T-helper 22 cell (primary cell): ENCODE measurements around the gene THAP6.
"Not testable (repeated sequence)": the region's sequence is repeated elsewhere in the genome, so short reads cannot be mapped to it uniquely, and the experiment has no call there.

Source experiments
- DNase-seq: peaks from one replicate; pipeline ENCODE4 v3.0.0-alpha.2; 2020; ENCODE audit warnings: low read depth

Gene THAP6

DNA sequence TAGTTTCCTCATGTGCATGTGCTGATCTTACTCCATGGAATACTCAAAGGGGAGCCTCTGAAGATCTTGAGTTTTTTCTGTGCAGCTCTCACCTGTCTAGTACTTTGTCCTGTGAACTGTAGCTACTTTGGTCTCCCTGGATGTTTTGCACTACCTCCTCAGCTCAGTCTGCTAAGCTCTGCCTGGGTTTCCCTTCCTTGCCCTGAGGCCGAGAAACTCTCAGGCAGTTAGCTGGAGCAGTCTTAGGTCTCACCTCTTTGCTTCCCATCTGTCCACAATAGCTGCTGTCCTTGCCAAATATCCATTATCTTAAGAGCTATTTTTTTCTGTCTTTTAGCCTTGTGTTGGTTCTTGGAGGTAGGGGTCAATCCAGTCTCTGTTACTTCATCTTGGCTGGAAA lies 11.6 kb downstream of the THAP6 start:
- no peak for DNase-seq

DNA sequence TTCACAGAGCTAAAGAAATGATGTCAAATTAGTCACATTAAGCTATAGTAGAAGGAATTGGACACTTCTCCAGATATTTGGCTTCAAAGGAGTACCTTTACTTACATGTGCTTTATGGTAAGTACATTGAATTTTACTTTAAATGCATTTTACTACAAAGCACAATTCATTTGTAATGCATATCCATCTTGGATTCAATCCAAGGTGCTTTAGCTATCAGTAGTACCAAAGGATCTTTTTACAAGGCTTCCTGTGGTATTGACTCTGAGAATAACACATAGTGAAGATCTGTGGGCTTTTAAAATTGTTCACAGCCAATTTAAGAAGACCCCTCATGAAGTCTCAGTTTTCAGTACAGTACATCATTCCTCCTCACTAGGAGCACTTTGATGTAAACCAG lies 13.2 kb downstream of the THAP6 start:
- DNase-seq: no peak

DNA sequence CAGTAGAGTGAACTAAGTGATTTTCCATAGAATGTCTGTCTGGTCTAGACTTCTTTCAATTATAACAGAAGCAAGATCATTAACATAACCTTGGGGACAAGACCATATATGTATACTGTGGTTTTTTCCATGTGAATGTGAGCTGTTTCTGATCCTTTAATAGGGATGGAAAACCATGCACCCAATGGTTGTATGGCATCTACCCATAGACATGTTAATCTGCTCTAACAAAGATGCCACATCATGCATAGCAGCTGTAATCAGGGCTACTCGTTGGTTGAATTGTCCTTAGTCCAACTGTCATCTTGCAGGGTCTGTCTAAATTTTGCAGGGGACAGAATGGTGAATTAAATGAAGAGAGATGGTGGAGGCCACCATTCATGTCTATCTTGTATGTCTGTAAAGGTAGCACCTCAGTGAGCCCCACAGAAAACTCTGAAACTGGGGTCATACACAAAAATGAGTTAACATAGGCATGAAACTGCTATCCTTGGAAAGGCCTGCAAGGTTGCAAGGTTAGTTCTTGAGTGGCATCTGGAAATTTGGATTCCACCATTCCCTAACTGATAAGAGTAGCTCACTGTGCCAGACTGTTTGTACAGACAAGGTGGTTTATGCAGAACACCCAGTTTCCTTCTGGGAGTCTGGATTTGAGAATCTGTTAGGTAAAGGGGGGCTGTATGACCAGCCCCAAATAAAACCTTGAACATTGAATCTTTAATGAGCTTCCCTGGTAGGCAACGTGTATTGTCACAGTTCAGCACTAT lies 16.5 kb downstream of the THAP6 start:
- no peak for DNase-seq

DNA sequence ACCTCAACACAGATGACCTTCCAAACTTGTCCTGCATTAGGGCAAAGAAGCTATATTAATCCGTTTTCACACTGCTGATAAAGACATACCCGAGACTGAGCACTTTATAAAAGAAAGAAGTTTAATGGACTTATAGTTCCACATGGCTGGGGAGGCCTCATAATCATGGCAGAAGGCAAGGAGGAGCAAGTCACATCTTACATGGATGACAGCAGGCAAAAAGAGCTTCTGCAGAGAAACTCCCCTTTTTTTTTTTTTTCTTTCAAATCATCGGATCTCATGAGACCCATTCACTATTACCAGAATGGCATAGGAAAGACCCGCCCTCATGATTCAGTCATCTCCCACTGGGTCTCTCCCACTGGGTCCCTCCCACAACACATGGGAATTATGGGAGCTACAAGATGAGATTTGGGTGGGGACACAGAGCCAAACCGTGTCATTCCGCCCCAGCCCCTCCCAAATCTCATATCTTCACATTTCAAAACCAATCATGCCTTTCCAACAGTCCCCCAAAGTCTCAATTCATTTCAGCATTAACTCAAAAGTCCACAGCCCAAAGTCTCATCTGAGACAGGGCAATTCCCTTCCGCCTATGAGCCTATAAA lies 17.4 kb downstream of the THAP6 start:
- not testable (repeated sequence) for DNase-seq

DNA sequence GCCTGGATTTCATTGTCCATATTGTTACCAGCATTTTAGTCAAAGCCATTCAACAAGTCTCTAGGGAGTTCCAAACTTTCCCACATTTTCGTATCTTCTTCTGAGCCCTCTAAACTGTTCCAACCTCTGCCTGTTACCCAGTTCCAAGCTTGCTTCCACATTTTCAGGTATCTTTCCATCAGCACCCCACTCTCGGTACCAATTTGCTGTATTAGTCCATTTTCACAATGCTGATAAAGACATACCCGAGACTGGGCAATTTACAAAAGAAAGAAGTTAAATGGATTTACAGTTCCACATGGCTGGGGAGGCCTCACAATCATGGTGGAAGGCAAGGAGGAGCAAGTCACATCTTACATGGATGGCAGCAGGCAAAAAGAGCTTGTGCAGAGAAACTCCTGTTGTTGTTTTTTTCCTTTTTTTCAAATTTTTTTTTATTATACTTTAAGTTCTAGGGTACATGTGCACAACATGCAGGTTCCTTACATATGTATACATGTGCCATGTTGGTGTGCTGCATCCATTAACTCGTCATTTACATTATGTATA lies 19.1 kb downstream of the THAP6 start:
- DNase-seq: not testable (repeated sequence)

DNA sequence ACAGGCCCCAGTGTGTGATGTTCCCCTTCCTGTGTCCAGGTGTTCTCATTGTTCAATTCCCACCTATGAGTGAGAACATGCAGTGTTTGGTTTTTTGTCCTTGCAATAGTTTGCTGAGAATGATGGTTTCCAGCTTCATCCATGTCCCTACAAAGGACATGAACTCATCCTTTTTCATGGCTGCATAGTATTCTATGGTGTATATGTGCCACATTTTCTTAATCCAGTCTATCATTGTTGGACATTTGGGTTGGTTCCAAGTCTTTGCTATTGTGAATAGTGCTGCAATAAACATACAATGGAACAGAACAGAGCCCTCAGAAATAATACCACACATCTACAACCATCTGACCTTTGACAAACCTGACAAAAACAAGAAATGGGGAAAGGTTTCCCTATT lies 19.7 kb downstream of the THAP6 start:
- DNase-seq: not testable (repeated sequence)

DNA sequence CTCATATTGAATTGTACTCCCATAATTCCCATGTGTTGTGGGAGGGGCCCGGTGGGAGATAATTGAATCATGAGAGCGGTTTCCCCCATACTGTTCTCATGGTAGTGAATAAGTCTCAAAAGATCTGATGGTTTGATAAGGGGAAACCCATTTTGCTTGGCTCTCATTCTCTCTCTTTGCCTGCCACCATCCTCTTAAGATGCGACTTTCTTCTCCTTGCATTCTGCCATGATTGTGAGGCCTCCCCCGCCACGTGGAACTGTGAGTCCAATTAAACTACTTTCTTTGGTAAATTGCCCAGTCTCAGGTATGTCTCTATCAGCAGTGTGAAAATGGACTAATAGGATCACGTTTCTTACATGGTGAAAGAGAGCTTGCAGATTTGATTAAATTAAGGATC lies 23.0 kb downstream of the THAP6 start:
- DNase-seq: not testable (repeated sequence)

DNA sequence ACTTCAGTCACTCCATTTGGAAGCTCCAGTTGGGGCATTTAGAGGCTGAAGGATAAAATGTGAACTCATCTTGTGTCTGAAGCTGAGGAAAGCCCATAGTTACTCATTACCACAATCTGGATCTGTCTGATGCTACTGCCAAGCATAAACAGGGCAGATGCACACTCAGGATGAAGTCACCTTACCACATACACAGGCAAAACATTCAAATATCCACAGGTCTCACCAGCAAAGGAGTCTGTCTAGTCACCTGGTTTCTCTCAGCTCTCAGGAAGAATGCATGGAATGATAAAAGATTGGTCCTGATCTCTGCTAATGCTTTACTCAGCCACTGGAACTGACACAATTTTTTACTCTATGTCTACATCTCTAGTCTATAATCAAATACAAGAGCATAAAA lies 28.6 kb downstream of the THAP6 start:
- no peak for DNase-seq

DNA sequence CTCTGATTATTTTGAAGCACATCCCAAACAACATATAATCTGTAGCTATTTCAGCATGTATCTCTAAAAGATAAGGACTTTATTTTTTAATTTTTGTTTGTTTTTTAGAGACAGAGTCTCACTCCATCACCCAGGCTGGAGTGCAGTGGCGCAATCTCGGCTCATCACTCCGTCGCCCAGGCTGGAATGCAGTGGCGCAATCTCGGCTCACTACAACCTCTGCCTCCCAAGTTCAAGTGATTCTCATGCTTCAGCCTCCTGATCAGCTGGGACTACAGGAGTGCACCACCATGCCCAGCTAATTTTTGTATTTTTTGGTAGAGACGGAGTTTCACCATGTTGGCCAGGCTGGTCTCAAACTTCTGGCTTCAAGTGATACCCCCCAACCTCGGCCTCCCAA lies 29.9 kb downstream of the THAP6 start:
- not testable (repeated sequence) for DNase-seq

DNA sequence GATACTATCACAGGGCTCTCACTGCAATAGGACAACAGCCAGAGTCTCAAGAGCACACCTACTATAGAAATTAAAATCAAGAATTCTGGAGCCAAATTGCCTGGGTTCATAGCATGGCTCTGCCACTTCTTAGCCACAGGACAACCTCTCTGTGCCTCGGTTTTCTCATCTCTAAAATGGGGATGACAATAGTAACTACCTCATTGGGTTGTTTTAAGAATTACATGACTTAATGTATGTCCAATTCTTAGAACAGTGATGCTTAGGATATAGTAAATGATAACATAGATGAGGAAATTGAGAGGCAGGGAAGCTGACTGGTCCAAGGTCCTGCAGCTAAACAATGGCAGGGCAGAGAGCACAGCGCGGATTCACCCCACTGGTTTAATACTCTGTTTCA lies 30.6 kb downstream of the THAP6 start:
- DNase-seq: no peak

DNA sequence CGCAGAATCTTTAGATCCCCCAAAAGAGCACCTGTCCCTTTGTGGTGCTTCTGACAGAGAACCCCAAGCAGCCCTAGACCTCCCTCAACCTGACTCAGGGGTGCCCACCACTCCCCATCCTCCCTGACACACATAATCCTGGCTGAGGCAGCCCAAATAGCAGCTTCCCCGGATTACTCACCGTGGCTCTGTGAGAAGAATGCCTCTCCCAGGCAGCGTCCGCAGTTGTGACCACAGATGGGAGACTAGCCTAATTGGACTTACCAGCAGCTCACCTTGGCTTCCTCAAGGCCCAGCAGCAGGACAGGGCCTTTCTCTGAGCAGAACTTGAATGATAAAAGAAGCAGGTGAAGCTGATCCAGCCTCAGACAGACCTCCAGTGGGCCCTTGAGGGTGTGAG lies 31.3 kb downstream of the THAP6 start:
- no peak for DNase-seq

DNA sequence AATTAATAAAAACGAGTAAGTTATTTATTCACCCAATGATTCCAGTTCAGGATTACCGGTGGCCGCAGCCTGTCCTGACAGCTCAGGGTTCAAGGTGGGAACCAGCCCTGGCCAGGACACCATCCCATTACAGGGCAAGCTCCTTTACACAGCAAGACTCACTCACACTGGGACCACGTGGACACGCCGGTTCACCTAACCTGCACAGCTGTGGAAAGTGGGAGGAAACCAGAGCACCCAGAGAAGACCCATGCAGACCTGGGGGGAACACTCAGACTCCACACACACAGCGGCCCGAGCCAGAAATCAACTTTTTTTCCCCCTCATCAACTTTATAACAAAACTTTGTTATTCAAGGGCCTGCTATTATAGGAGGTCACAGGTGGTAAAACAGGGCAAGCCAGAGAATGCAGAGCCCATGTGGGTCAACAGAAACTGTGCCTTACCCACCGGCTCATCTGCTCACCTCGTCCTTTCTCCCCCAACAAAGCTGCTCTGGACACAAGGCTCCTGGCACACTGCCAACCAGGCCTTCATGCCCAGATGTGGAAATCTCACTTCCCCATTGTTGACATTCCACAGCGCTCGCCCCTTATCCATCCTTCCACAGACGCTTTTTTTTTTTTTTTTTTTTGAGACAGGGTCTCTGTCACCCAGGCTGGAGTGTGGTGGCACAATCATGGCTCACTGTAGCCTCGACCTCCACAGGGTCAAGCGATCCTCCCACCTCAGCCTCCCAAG lies 33.5 kb downstream of the THAP6 start:
- no peak for DNase-seq

DNA sequence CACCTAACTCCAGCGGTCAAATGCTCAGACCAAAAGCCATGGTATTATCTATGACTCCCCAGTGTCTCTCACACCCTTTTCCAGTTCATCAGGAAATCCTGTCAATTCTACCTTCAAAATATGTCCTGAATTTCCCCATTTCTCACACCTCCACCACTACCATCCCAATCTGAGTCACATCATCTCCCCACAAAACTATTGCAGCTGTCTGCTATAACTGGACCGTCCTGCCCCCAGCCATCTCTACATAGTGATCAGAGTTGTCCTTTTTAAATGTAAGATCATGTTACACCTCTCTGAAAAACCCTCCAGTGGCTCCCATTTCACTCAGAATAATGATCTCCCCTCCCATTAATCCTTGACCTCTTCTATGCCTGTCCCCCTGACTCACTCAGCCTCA lies 34.7 kb downstream of the THAP6 start:
- DNase-seq: no peak

DNA sequence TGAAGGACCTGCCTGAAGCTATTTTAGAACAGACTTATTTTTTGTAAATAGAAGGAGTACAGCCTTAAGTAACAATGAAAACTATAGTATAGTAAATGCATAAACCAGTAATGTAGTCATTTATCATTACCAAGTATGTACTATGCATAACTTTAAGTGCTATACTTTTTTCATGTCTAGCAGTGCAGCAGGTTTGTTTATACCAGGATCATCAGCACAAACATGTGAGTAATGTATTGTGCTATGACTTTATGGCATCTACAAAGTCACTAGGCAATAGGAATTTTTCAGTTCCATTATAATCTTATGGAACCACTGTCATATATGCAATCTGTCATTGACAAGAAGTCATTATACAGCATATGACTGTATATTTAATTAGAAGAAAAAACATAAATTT lies 38.2 kb downstream of the THAP6 start:
- DNase-seq: no peak

DNA sequence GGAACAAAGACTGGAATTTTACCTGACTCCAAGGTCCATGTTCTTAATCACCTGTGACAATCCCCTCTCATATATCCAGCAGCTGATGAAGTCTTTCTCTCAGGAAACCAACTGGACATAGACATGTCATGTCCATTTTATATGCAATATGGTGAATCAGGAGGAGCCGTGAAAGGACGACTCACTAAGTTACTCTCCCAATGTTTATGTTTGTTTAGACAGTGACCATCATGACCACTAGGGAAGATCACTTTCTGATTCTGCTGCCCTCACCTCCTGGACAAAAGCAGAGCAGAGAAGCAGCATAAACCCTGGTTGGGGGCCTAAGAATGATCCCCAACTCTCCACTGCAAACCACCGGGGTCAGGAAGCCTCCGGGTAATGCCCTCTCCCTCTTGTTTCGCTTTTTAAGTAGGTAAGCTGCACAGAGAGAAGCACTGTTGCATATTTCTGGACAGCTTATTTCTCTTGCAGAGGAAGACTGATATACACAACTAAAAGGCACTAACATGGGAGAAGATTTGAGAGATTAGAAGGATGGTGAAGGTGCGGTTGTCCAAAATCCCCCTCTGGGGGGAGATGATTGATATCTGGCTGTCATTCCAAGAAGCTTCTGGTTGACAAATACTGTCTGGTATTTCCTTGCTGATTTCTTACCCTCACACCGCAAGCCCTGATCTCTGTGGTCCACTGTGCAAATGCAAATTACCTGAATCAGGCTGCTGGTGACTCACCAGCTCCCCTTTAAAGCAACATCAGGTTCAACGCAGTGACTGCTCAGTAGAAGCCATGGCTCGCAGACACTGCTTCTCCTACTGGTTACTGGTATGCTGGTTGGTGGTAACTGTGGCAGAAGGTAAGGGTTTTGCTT lies 41.3 kb downstream of the THAP6 start, which contains the start of gene ODAPH:
TSS of gene ODAPH (plus strand) at position 773 of the 871 bp plus-strand sequence. CDS start at position 790, 17 bp downstream.
- no peak for DNase-seq

DNA sequence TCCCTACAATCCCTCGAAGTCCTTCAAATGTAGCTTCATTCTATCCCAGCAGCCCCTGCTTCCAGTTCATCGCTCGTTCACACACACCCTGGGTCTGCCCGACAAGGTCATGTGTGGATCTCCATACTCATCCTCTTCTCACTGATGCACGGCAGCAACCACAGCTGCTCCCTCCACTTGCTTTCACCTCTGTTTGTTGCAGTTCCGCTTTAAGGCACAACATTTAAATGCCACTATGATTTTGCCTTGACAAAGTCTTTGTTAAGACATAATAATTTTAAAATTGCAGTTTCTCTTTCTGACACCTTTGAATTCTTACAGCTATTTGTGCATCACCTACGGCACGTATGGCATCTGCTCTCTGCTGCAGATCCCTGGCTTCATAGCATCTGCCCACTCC lies 43.4 kb downstream of the THAP6 start:
- DNase-seq: no peak

DNA sequence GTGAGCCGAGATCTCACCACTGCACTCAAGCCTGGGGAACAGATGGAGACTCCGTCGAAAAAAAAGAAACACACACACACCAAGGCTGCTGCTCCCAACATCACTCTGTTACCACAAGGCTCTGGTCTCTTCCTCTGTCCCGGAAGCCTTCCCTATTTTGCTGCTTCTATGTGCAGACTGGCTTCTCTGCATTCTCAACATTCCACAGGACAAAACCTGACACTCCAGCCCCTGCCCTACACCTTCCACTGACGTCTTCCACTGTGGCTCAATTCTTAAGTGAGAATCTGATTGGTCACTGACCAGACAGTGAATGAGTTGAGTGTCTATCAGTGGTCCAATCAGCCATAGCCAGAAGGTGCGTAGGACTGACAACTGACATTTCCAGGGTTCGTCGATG lies 47.5 kb downstream of the THAP6 start:
- no peak for DNase-seq

DNA sequence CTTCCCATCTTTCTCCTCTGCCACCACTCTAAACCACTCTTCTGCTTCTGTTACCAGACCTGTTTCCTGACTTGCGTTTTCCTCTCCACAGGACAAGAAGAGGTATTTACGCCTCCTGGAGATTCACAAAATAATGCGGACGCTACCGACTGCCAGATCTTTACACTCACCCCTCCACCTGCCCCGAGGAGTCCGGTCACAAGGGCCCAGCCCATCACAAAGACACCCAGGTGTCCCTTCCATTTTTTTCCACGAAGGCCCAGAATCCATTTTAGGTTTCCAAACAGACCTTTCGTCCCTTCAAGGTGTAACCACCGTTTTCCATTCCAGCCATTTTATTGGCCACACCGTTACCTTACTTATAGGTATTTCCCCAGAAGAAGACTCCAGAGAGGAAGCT lies 49.8 kb downstream of the THAP6 start:
- no peak for DNase-seq

DNA sequence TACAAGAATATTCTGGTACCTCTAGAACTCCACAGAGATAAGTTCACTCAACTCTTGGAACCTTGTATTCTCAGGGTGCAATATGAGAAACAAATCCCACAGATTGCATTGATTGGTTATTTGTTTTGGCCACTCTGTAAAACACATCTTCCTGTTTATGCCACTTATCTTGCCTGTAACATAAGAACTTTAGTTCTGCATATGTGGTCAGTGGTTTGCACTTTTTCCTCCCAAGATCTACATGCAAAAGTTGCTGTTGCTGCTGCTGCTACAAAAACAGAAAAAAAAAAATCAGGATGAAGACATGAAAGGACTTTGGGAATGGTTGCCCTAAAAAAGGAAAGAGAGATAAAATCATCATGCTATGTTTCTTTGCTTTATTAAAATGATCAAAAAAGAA lies 51.2 kb downstream of the THAP6 start:
- DNase-seq: no peak

DNA sequence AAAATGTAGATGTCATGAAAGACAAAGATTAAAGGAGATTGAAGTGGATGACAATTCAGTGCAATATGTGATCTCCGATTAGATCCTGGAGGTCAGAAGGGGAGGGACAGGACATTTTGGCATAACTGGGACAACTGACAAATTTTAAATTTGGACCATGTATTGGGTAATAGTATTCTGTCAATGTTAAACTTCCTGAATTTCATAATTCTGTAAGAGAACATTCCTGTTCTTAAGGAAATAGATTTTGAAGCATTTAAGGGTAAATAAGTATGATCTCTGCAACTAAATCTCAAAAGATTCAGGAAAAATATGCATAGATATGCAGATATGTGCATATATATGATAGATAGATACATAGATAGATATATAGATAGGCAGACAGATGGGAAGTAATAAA lies 52.6 kb downstream of the THAP6 start:
- no peak for DNase-seq

DNA sequence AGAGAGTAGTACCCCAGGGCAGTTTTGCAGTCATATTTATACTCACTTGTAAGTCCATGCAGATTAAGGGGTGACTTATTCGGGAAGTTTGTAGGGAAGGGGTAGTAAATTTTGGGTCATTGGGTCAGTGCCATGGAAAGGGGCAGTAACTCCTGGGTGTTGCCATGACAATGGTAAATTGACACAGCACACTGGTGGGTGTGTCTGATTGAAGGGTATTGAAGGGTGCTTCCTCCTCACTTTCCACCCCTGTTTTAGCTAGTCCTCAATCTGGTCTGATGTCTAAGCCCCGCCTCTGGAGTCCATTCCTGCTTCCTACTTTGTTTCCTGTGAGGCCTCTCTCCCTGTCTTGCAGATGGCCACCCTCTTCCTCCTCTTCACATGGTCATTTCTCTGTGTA lies 53.5 kb downstream of the THAP6 start:
- DNase-seq: no peak
